ENCODE measurements around the gene GZMB. TPM values are rescaled to one million over a fixed set of nuclear protein-coding genes. Genes with fewer than 3 reads are reported as not detected.

Gene GZMB
- total RNA-seq, 1 donor from 2014 or later = not detected

- Histone ChIP-seq H3K36me3 (ENCODE audit: insufficient read depth, low read length) (no peaks in the 10 kb centered on the region), H4K20me1 (ENCODE audit: insufficient read depth, low read length) (no peaks in the 10 kb centered on the region), H3K4me1 (ENCODE audit: insufficient read depth, low read length) (no peaks in the 10 kb centered on the region), H2AFZ (ENCODE audit: low read depth, low read length) (no peak overlapping the region), H3K4me2 (ENCODE audit: low read length) (no peak overlapping the region), H3K79me2 (ENCODE audit: insufficient read depth, low read length) (no peaks in the 10 kb centered on the region), H3K27me3 (ENCODE audit: insufficient read depth, low read length) (no peaks in the 10 kb centered on the region), H3K9ac (ENCODE audit: low read length) (no peak overlapping the region), H3K27ac (ENCODE audit: low read depth, low read length) (no peak overlapping the region), H3K9me3 (ENCODE audit: insufficient read depth, low read depth, low read length) (peaks cover 5% of the 10 kb centered on the region), H3K4me3 (ENCODE audit: insufficient read depth, low read depth, low read length) (no peak overlapping the region)
- peaks cover 29% of the 10 kb centered on the region for H3K27me3 Mint-ChIP-seq (ENCODE audit: low read depth, unreplicated experiment)
- DNase-seq (ENCODE audit: low read depth) (no peak), FAIRE-seq (no peak)
- TF ChIP-seq CTCF (IDR thresholded peaks at IDR 0.05; ENCODE audit: insufficient read depth, low read depth, low read length) (no peak), EZH2 (IDR thresholded peaks at IDR 0.05; ENCODE audit: insufficient read depth, low read length) (no peak)
- no peaks in the 10 kb centered on the region for H3K4me1 Mint-ChIP-seq (ENCODE audit: low read depth, unreplicated experiment)
- H3K9me3 Mint-ChIP-seq (ENCODE audit: unreplicated experiment) = no peaks in the 10 kb centered on the region
- no peak overlapping the region for H3K4me3 Mint-ChIP-seq (ENCODE audit: unreplicated experiment)
- no peak overlapping the region for H3K27ac Mint-ChIP-seq (ENCODE audit: unreplicated experiment)
- no peaks in the 10 kb centered on the region for H3K36me3 Mint-ChIP-seq (ENCODE audit: low read depth, unreplicated experiment)
Observed at GRCh38 chr14:24606297-24606696, 27.7 kb downstream of the GZMB start.

- no peaks in the 10 kb centered on the region for H3K27me3 ChIP-seq (ENCODE audit: insufficient read depth, low read length)
- H3K4me1 ChIP-seq (ENCODE audit: insufficient read depth, low read length) = no peaks in the 10 kb centered on the region
- FAIRE-seq (no peak), DNase-seq (ENCODE audit: low read depth) (no peak)
- no peaks in the 10 kb centered on the region for H4K20me1 ChIP-seq (ENCODE audit: insufficient read depth, low read length)
- Mint-ChIP-seq H3K27ac (ENCODE audit: unreplicated experiment) (no peak overlapping the region), H3K9me3 (ENCODE audit: unreplicated experiment) (peaks cover 2% of the 10 kb centered on the region), H3K27me3 (ENCODE audit: low read depth, unreplicated experiment) (peaks cover 29% of the 10 kb centered on the region), H3K36me3 (ENCODE audit: low read depth, unreplicated experiment) (no peaks in the 10 kb centered on the region), H3K4me1 (ENCODE audit: low read depth, unreplicated experiment) (no peaks in the 10 kb centered on the region), H3K4me3 (ENCODE audit: unreplicated experiment) (no peak overlapping the region)
- peaks cover 8% of the 10 kb centered on the region for H3K9me3 ChIP-seq (ENCODE audit: insufficient read depth, low read depth, low read length)
- no peak overlapping the region for H3K4me3 ChIP-seq (ENCODE audit: insufficient read depth, low read depth, low read length)
- H3K27ac ChIP-seq (ENCODE audit: low read depth, low read length) = no peak overlapping the region
- H3K9ac ChIP-seq (ENCODE audit: low read length) = no peak overlapping the region
- H2AFZ ChIP-seq (ENCODE audit: low read depth, low read length) = no peak overlapping the region
- no peaks in the 10 kb centered on the region for H3K79me2 ChIP-seq (ENCODE audit: insufficient read depth, low read length)
- no peak overlapping the region for H3K4me2 ChIP-seq (ENCODE audit: low read length)
- TF ChIP-seq CTCF (IDR thresholded peaks at IDR 0.05; ENCODE audit: insufficient read depth, low read depth, low read length) (peak; percentile 15), EZH2 (IDR thresholded peaks at IDR 0.05; ENCODE audit: insufficient read depth, low read length) (no peak)
- H3K36me3 ChIP-seq (ENCODE audit: insufficient read depth, low read length) = no peaks in the 10 kb centered on the region
Observed at GRCh38 chr14:24605435-24606190, 28.4 kb downstream of the GZMB start.

GRCh38 chr14:24597403-24597802, 36.6 kb downstream of the GZMB start:
- Mint-ChIP-seq H3K4me1 (ENCODE audit: low read depth, unreplicated experiment) (no peaks in the 10 kb centered on the region), H3K27me3 (ENCODE audit: low read depth, unreplicated experiment) (peaks cover 4% of the 10 kb centered on the region), H3K9me3 (ENCODE audit: unreplicated experiment) (peaks cover 7% of the 10 kb centered on the region), H3K36me3 (ENCODE audit: low read depth, unreplicated experiment) (no peaks in the 10 kb centered on the region), H3K27ac (ENCODE audit: unreplicated experiment) (no peak overlapping the region), H3K4me3 (ENCODE audit: unreplicated experiment) (no peak overlapping the region)
- no peak overlapping the region for H3K9ac ChIP-seq (ENCODE audit: low read length)
- H3K36me3 ChIP-seq (ENCODE audit: insufficient read depth, low read length) = no peaks in the 10 kb centered on the region
- peak; percentile 9 for FAIRE-seq
- no peaks in the 10 kb centered on the region for H3K79me2 ChIP-seq (ENCODE audit: insufficient read depth, low read length)
- no peak overlapping the region for H3K4me2 ChIP-seq (ENCODE audit: low read length)
- no peak overlapping the region for H2AFZ ChIP-seq (ENCODE audit: low read depth, low read length)
- no peaks in the 10 kb centered on the region for H3K4me1 ChIP-seq (ENCODE audit: insufficient read depth, low read length)
- peaks cover 5% of the 10 kb centered on the region for H3K9me3 ChIP-seq (ENCODE audit: insufficient read depth, low read depth, low read length)
- no peak overlapping the region for H3K4me3 ChIP-seq (ENCODE audit: insufficient read depth, low read depth, low read length)
- TF ChIP-seq CTCF (IDR thresholded peaks at IDR 0.05; ENCODE audit: insufficient read depth, low read depth, low read length) (no peak), EZH2 (IDR thresholded peaks at IDR 0.05; ENCODE audit: insufficient read depth, low read length) (no peak)
- no peaks in the 10 kb centered on the region for H4K20me1 ChIP-seq (ENCODE audit: insufficient read depth, low read length)
- no peak overlapping the region for H3K27ac ChIP-seq (ENCODE audit: low read depth, low read length)
- DNase-seq (ENCODE audit: low read depth) = no peak
- no peaks in the 10 kb centered on the region for H3K27me3 ChIP-seq (ENCODE audit: insufficient read depth, low read length)

Measured in astrocyte (in vitro differentiated cells and primary cell).